Mucosa of descending colon (tissue), 3 donors: ENCODE results near the gene SCYGR8. TPM values are rescaled to one million over a fixed set of nuclear protein-coding genes. Genes with fewer than 3 reads are reported as not detected.
A peak's percentile ranks its signal among the peaks of the same experiment; 100 is the strongest.
"Not testable (repeated sequence)": the region's sequence is repeated elsewhere in the genome, so short reads cannot be mapped to it uniquely, and the experiment has no call there.

Source experiments
- ATAC-seq: fragments of 200-7000 bp; cut with Tn5 transposase; one replicate; pipeline ENCODE4 v1.9.1; 2020; ENCODE audit warnings: mild to moderate bottlenecking, moderate library complexity
- DNase-seq, 3 donors: peaks; one replicate each; pipeline ENCODE4 v3.0.0-alpha.2; 2020
- H3K36me3 ChIP-seq: fragments of 200-600 bp; one replicate; pipeline ENCODE4 v1.8.0; 2021; ENCODE audit warnings: low read depth, mild to moderate bottlenecking
- H3K4me1 ChIP-seq: fragments of 200-600 bp; one replicate; pipeline ENCODE4 v1.8.0; 2021; ENCODE audit warnings: low read depth, mild to moderate bottlenecking
- H3K4me3 ChIP-seq: fragments of 200-600 bp; one replicate; pipeline ENCODE4 v1.8.0; 2021; ENCODE audit warnings: mild to moderate bottlenecking
- H3K9me3 ChIP-seq: fragments of 200-600 bp; one replicate; pipeline ENCODE4 v1.8.0; 2021; ENCODE audit warnings: mild to moderate bottlenecking
- intact Hi-C, 2 donors: fragments of 100-400 bp; cut with DNase I in 1 of 2; cut with micrococcal nuclease in 1 of 2; formaldehyde crosslinking; loops; one replicate each; pipeline versions ENCODE4 v1.11.0 to v1.11.1; 2022; cut with DNase I, micrococcal nuclease
- total RNA-seq, 3 donors: library from RNA; stranded (reverse); fragmentation: NEBNext Ultra II Directional in 2 of 3; extraction: Animal tissue kit (Norgen Biotek cat#: 25700) in 2 of 3; gene quantifications; one replicate each; pipeline versions ENCODE4 v1.2.1 to v1.2.4, GENCODE V29; 2021 to 2023
- TF ChIP-seq, protein P1 (sequence below): fragments of 200-600 bp; IDR thresholded peaks from one replicate; pipeline ENCODE4 v1.8.0; 2022; ENCODE audit warnings: antibody characterized with exemption, mild to moderate bottlenecking
- donor health status: DM: no; HTN: no; CAD: no; lungs with moderate emphysema.
- donor health status: DM: no; HTN: no; CAD: no.
- donor health status: DM: no; HTN: yes; CAD: no.

Gene SCYGR8
- total RNA-seq, 3 donors from 2014 or later = not detected

DNA sequence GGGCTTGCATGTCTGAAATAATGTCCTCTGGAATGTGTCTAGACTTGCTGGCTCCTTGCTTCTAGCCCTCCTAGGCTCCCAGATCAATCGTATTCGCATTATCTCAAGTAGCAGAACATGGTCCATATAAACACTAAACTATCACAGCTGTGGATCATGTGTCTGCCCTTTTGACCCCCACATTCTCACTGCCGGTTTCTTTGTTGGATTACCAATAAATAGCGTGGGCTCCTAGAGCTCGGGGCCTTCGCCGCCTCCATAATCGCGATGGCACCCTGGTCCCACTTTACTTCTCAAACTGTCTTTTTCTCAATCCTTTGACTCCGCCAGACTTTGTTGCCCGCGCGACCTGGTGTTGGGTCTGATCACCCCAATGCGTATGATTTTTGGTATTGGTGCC lies 6.3 kb upstream of the SCYGR8 start:
- intact Hi-C loops = no loop called here
- H3K36me3 ChIP-seq = no peaks in the 10 kb centered on the region
- TF ChIP-seq, protein P1, sequence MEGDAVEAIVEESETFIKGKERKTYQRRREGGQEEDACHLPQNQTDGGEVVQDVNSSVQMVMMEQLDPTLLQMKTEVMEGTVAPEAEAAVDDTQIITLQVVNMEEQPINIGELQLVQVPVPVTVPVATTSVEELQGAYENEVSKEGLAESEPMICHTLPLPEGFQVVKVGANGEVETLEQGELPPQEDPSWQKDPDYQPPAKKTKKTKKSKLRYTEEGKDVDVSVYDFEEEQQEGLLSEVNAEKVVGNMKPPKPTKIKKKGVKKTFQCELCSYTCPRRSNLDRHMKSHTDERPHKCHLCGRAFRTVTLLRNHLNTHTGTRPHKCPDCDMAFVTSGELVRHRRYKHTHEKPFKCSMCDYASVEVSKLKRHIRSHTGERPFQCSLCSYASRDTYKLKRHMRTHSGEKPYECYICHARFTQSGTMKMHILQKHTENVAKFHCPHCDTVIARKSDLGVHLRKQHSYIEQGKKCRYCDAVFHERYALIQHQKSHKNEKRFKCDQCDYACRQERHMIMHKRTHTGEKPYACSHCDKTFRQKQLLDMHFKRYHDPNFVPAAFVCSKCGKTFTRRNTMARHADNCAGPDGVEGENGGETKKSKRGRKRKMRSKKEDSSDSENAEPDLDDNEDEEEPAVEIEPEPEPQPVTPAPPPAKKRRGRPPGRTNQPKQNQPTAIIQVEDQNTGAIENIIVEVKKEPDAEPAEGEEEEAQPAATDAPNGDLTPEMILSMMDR = no peak
- H3K4me1 ChIP-seq = no peaks in the 10 kb centered on the region
- DNase-seq (no peak), ATAC-seq (no peak)
- H3K4me3 ChIP-seq = no peak overlapping the region
- no peaks in the 10 kb centered on the region for H3K9me3 ChIP-seq

DNA sequence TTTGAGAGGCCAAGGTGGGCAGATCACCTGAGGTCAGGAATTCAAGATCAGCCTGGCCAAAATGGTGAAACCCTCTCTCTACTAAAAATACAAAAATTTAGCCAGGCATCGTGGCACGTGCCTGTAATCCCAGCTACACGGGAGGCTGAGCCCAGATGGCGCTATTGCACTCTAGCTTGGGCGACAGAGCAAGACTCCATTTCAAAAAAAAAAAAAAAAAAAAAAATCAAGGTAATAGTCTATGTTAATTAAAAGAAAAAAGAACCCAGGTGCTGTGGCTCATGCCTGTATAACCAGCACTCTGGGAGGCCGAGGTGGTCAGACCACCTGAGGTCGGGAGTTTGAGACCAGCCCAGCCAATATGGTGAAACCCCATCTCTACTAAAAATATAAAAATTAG lies 5.0 kb upstream of the SCYGR8 start:
- DNase-seq = peak in 2 of 3 donors; percentile 45 to 62
- ATAC-seq, H3K4me3 ChIP-seq, H3K9me3 ChIP-seq, intact Hi-C loops, H3K36me3 ChIP-seq, H3K4me1 ChIP-seq: not testable (repeated sequence)

DNA sequence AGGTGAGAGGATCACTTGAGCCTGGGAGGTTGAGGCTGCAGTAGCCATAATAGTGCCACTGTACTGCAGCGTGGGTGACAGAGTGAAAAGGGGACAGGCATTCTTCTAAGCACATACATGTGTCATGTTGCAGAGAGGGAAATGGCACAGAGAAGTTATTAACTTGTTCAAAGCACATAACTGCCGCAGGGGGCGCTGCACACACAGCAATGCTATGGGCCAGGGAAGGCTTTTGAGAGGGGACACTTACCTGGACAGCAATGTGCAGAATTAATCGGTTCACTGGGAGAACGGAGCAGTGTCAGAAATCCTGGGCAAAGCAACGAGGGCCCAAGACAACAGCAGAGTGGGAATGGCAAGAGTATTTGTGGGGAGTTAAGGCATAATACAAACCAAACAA lies 2.4 kb downstream of the SCYGR8 start:
- Histone ChIP-seq H3K4me3 (no peak overlapping the region), H3K9me3 (no peaks in the 10 kb centered on the region), H3K36me3 (no peaks in the 10 kb centered on the region), H3K4me1 (no peaks in the 10 kb centered on the region)
- intact Hi-C loops = no loop called here
- ATAC-seq (peak; percentile 31), DNase-seq (peak in 2 of 3 donors; percentile 43 to 50)
- TF ChIP-seq, protein P1 = no peak

DNA sequence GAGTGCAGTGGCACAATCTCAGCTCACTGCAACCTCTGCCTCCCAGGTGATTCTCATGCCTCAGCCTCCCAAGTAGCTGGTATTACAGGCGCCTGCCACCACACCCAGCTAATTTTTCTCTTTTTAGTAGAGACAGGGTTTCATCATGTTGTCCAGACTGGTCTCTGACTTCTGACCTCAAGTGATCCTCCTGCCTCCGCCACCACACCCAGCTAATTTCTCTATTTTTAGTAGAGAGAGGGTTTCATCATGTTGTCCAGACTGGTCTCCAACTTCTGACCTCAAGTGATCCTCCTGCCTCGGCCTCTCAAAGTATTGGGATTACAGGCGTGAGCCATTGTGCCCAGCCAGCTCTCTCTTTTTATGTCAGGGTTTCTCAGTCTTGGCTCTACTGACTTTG lies 10.6 kb downstream of the SCYGR8 start:
- H3K4me1 ChIP-seq, intact Hi-C loops: not testable (repeated sequence)
- peak; percentile 51 for ATAC-seq

DNA sequence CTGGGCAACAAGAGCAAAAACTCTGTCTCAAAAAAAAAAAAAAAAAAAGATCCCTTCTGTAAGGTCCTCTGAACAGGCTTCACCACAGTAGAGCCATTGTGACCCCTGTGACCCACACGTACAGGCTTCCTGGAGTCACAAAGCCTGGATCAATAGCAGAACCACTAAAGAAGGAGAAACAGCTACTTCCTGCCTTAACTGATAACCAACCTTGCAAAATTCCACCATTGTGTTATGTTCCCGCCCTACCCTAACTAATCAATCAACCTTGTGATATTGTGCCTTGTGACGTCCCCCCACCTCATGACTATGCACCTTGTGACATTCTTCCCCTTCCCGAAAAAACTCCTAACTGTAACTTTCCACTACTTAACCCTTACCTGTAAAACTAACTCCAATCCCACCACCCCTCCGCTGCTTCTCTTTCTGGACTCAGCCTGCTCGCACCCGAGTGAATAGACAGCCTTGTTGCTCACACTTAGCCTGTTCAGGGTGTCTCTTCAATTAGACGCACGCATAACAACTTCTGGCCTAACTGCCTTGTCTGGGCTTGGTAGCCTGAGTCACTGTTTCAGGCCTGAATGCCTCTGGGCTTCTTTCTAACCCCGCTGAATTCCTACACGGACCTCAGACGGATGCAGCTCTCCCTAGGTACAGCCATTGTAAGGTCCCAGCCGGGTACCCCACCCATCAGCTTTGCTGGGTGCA lies 13.9 kb downstream of the SCYGR8 start:
- TF ChIP-seq, protein P1 = no peak
- DNase-seq (no peak), ATAC-seq (no peak)
- intact Hi-C loops = no loop called here
- Histone ChIP-seq H3K4me3 (no peak overlapping the region), H3K9me3 (no peaks in the 10 kb centered on the region), H3K36me3 (no peaks in the 10 kb centered on the region), H3K4me1 (peaks cover 16% of the 10 kb centered on the region)

More for the DNA sequence above, 10.6 kb downstream of the SCYGR8 start:
- H3K4me3 ChIP-seq, H3K36me3 ChIP-seq, H3K9me3 ChIP-seq, DNase-seq: not testable (repeated sequence)

DNA sequence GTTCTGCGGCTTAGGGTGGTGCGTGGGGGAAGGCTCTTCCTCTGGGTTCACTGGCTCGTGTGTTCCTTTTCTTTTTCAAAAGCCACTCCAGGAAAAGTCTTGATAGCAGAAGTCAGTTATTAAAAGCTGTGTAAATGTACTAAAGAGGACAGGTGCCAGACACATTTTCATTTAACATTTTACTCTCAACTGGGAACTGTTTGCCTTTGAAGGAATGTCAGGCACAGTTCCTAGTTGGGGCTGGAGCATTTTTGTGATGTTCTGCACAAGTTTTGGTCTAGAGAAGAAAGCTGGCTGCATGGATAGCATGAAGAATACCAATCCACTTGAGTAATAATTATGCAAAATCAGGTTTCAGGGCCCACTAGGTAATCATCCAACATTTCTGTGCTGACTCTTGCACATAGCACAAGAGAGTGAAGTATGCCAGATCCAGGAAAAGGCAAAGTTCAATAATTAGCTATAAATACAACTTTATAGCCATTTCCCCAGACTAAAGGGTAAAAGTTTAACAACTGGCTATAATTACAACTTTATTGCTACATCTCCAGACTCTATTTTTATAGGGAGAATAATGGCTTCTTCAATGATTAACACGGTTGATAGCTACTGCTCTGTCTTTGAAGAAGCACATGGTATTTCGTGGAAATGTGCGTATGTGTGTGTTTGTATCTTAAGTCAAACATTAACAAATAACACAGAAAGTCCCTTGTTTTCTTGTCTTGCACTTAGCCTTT lies 16.2 kb downstream of the SCYGR8 start:
- Histone ChIP-seq H3K36me3 (no peaks in the 10 kb centered on the region), H3K9me3 (no peaks in the 10 kb centered on the region), H3K4me3 (no peak overlapping the region), H3K4me1 (peaks cover 23% of the 10 kb centered on the region)
- TF ChIP-seq, protein P1 = no peak
- ATAC-seq = peak; percentile 90
- no peak for DNase-seq
- intact Hi-C loops = no loop called here
